HL-60 (cell line): ENCODE measurements around the gene TMEM233.

Experiments
- POLR2AphosphoS5 ChIP-seq: IDR thresholded peaks from 2 replicates; pipeline ENCODE4 v1.6.1; 2012; ENCODE audit warnings: low read depth
- TF ChIP-seq, protein P1 (sequence below): IDR thresholded peaks from one replicate; pipeline ENCODE4 v1.5.1; 2011; ENCODE audit warnings: low read length, control low read depth, inconsistent platforms; ENCODE audit not compliant: insufficient read depth

DNA sequence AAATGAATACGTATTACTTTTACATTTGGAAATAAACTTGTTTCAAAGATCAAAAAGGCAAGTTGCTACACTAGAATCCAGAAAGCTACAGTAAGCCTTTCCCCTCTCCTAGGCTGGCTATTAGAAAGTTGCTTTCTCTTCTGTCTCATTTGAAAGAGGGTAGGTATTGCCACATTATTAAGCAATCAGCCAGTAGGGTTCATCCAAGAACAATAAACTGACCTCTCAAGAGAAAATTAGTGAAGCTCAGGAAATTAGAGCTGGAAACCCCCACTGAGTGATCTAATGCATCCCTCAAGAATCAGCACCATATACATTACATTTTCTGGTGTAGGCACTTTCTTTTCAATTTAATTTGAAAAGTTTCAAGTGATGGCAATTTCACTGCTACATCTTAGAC, 4.5 kb upstream of the TMEM233 start:
- no peak for TF ChIP-seq POLR2AphosphoS5
- TF ChIP-seq, protein P1, sequence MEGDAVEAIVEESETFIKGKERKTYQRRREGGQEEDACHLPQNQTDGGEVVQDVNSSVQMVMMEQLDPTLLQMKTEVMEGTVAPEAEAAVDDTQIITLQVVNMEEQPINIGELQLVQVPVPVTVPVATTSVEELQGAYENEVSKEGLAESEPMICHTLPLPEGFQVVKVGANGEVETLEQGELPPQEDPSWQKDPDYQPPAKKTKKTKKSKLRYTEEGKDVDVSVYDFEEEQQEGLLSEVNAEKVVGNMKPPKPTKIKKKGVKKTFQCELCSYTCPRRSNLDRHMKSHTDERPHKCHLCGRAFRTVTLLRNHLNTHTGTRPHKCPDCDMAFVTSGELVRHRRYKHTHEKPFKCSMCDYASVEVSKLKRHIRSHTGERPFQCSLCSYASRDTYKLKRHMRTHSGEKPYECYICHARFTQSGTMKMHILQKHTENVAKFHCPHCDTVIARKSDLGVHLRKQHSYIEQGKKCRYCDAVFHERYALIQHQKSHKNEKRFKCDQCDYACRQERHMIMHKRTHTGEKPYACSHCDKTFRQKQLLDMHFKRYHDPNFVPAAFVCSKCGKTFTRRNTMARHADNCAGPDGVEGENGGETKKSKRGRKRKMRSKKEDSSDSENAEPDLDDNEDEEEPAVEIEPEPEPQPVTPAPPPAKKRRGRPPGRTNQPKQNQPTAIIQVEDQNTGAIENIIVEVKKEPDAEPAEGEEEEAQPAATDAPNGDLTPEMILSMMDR, result no peak
